ENCODE results near the gene NECAB3. TPM values are rescaled to one million over a fixed set of nuclear protein-coding genes. Genes with fewer than 3 reads are reported as not detected.
A peak's percentile ranks its signal among the peaks of the same experiment; 100 is the strongest.

NECAB3 gene
- total and polyA plus RNA-seq, 2 of the 13 experiments (the other 11 are each of a cell fraction or from before 2014, with no cell fraction given) = 61.5 to 65.5 TPM

DNA sequence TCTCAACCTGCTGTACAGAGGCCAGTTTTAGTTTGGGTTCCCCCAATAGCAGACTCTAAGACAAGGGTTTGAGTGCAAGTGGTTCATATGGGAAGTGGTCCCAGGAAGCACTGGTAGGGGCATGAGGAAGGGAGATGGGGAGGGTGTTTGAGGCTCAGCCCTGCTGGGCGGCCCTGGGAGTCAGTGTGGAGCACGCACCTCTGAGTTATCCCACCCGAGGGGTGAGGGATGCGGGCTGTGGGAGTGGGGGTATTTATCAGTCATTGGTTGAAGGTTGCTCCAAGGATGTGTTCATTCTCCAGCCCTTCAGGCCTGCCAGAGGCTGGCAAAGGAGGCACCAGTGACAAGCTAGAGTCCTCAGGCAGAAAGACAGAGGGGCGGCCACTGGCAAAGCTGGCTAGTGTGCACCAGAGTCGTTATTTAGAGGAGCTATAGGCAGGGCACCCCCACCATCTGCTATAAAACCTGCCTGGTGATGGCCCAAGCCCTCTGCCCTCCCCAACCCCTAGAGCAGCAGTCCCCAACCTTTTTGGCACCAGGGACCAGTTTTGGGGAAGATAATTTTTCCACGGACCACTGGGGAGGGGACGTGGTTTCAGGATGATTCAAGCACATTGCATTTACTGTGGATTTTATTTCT lies 29.4 kb upstream of the NECAB3 start (continued):
- TF ChIP-seq, protein P1, sequence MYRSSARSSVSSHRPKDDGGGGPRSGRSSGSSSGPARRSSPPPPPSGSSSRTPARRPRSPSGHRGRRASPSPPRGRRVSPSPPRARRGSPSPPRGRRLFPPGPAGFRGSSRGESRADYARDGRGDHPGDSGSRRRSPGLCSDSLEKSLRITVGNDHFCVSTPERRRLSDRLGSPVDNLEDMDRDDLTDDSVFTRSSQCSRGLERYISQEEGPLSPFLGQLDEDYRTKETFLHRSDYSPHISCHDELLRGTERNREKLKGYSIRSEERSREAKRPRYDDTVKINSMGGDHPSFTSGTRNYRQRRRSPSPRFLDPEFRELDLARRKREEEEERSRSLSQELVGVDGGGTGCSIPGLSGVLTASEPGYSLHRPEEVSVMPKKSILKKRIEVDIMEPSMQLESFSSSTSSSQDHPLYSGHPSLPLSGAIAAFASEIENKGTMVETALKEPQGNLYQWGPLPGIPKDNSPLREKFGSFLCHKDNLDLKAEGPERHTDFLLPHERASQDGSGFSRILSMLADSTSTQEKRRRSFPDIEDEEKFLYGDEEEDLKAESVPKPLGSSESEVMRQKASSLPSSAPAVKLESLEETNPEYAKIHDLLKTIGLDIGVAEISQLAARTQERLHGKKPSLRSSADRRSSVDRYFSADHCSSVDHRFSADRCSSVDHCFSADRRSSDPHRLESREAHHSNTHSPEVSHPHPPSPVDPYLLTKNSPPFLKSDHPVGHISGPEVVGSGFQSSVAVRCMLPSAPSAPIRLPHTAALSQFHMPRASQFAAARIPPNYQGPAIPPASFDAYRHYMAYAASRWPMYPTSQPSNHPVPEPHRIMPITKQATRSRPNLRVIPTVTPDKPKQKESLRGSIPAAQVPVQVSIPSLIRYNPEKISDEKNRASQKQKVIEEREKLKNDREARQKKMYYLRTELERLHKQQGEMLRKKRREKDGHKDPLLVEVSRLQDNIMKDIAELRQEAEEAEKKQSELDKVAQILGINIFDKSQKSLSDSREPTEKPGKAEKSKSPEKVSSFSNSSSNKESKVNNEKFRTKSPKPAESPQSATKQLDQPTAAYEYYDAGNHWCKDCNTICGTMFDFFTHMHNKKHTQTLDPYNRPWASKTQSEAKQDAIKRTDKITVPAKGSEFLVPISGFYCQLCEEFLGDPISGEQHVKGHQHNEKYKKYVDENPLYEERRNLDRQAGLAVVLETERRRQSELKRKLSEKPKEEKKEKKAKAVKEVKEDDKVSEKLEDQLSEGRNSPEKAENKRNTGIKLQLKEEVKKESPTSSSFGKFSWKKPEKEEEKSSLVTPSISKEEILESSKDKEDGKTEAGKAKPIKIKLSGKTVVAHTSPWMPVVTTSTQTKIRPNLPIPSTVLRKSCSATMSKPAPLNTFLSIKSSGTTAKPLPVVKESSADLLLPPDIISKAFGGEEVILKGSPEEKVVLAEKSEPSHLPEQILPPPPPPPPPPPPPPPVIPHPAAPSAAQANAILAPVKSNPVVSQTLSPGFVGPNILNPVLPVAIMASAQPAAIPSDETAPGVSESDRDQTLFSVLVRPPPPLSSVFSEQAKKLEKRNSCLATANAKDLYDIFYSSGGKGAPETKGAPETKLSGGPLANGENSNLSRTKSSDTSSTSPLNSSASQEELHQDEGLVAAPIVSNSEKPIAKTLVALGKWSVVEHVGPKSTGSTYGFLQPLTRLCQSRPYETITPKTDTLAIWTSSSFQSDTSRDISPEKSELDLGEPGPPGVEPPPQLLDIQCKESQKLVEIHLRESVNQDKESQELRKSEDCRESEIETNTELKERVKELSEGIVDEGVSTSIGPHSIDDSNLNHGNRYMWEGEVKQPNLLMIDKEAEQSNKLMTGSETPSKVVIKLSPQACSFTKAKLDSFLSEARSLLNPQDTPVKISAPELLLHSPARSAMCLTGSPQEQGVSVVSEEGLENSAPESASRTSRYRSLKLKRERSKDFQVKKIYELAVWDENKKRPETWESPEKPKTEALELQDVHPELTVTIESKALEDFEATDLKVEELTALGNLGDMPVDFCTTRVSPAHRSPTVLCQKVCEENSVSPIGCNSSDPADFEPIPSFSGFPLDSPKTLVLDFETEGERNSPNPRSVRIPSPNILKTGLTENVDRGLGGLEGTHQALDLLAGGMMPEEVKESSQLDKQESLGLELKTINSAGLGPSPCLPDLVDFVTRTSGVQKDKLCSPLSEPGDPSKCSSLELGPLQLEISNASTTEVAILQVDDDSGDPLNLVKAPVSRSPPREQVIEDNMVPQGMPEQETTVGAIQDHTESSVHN (CRISPR knock-in tag; IDR thresholded peaks at IDR 0.05) = peak; percentile 57; the same call in 1 of the 2 replicates

DNA sequence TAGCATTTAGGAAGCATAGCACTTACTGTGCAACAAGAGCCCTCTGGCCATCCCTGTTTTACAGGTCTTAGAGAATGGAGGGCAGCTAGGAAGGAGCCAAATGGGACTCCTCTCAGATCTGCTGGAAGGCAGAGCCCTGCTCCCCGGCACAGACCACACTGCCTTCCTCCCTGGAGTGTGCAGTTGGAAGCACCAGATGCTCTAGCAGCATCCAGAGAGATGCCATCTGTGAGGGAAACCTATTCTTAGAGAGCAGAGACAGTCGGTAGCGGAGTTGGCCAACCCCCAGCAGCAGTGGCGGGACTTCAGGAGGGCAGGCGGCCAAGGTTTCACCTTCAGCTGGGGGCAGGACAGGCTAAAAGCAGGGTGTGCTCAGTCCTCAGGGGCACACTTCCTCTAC lies 28.6 kb upstream of the NECAB3 start:
- intact Hi-C loops (cut with micrococcal nuclease; ENCODE audit: unreplicated experiment) = loop anchor here (2.0 kb wide), 1 partner anchor 16 kb away; the partner anchor contains the start of gene E2F1
- peak overlapping the region; percentile 48 for H3K4me2 ChIP-seq (ENCODE audit: low read depth, low read length)
- DNase-seq (ENCODE audit: low spot score) = no peak
- H3K27ac ChIP-seq (ENCODE audit: extremely low read length, insufficient read depth, low read length) = no peak overlapping the region
- H3K27me3 ChIP-seq (ENCODE audit: control insufficient read depth in 1 of 2, insufficient read depth in 2 of 2, low read length in 2 of 2) = no peaks in the 10 kb centered on the region
- H3K9ac ChIP-seq (ENCODE audit: insufficient read depth, low read depth, low read length) = no peak overlapping the region
- H3K4me3 ChIP-seq (replicated peaks in 1 of 3; ENCODE audit: insufficient read depth in 1 of 3, low read depth in 2 of 3, low read length in 3 of 3) = no peak overlapping the region
- no peaks in the 10 kb centered on the region for H3K79me2 ChIP-seq (ENCODE audit: insufficient read depth, low read length)
- H3K4me1 ChIP-seq (ENCODE audit: insufficient read depth, low read length) = peaks cover 46% of the 10 kb centered on the region
- no peak overlapping the region for H2AFZ ChIP-seq (ENCODE audit: low read length)
- ChIA-PET CTCF (ENCODE audit: low intra/inter-chr PET ratio, low total read pairs) (interaction anchor here (1.3 kb wide), 1 partner anchor 30 kb away, joined by 4 read pairs; no protein-coding TSS in a partner anchor), POLR2A (no interaction called here)
- no peak for FAIRE-seq
- no peaks in the 10 kb centered on the region for H3K36me3 ChIP-seq (replicated peaks in 1 of 2; ENCODE audit: control insufficient read depth in 1 of 2, insufficient read depth in 2 of 2, low read length in 2 of 2)
- WGBS (ENCODE audit: low lambda C conversion rate) = 25% methylated on average over 5 of the region's 5 CpGs
- no peaks in the 10 kb centered on the region for H4K20me1 ChIP-seq (ENCODE audit: insufficient read depth, low read length)
- ATAC-seq = peak; percentile 42
- BruUV-seq (replicated peaks) = no TSS peak
- no peaks in the 10 kb centered on the region for H3K9me3 ChIP-seq (ENCODE audit: low read length)
- in situ Hi-C loops (cut with HindIII; ENCODE audit: extremely low pct_ligation_motif_present, low pct_unique_long_range_greater_than_20kb) = no loop called here
- TF ChIP-seq ZBTB38 (CRISPR knock-in tag; IDR thresholded peaks at IDR 0.05) (peak; percentile 83), SKI (IDR thresholded peaks at IDR 0.05; ENCODE audit: partially characterized antibody) (peak; percentile 26), RAD21 (CRISPR knock-in tag; IDR thresholded peaks at IDR 0.05) (no peak), ZNF776 (CRISPR knock-in tag; IDR thresholded peaks at IDR 0.05) (no peak), HNF4A (CRISPR knock-in tag; IDR thresholded peaks at IDR 0.05) (peak; percentile 30; the same call in 1 of the 2 replicates)
- TF ChIP-seq, protein P2, sequence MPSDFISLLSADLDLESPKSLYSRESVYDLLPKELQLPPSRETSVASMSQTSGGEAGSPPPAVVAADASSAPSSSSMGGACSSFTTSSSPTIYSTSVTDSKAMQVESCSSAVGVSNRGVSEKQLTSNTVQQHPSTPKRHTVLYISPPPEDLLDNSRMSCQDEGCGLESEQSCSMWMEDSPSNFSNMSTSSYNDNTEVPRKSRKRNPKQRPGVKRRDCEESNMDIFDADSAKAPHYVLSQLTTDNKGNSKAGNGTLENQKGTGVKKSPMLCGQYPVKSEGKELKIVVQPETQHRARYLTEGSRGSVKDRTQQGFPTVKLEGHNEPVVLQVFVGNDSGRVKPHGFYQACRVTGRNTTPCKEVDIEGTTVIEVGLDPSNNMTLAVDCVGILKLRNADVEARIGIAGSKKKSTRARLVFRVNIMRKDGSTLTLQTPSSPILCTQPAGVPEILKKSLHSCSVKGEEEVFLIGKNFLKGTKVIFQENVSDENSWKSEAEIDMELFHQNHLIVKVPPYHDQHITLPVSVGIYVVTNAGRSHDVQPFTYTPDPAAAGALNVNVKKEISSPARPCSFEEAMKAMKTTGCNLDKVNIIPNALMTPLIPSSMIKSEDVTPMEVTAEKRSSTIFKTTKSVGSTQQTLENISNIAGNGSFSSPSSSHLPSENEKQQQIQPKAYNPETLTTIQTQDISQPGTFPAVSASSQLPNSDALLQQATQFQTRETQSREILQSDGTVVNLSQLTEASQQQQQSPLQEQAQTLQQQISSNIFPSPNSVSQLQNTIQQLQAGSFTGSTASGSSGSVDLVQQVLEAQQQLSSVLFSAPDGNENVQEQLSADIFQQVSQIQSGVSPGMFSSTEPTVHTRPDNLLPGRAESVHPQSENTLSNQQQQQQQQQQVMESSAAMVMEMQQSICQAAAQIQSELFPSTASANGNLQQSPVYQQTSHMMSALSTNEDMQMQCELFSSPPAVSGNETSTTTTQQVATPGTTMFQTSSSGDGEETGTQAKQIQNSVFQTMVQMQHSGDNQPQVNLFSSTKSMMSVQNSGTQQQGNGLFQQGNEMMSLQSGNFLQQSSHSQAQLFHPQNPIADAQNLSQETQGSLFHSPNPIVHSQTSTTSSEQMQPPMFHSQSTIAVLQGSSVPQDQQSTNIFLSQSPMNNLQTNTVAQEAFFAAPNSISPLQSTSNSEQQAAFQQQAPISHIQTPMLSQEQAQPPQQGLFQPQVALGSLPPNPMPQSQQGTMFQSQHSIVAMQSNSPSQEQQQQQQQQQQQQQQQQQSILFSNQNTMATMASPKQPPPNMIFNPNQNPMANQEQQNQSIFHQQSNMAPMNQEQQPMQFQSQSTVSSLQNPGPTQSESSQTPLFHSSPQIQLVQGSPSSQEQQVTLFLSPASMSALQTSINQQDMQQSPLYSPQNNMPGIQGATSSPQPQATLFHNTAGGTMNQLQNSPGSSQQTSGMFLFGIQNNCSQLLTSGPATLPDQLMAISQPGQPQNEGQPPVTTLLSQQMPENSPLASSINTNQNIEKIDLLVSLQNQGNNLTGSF (CRISPR knock-in tag; IDR thresholded peaks at IDR 0.05) = no peak
